HEK293 (cell line): ENCODE data around the gene PIP4K2B.

Experiments used
- BCL11B ChIP-seq: fragments of 450-650 bp; formaldehyde crosslinking; IDR thresholded peaks from 2 replicates; pipeline ENCODE4 v1.5.1; 2016; ENCODE audit warnings: low read depth, missing biosample characterization, missing genetic modification characterization
- KLF10 ChIP-seq: fragments of 450-650 bp; IDR thresholded peaks from 2 replicates; pipeline ENCODE4 v1.5.1; 2018; ENCODE audit warnings: missing biosample characterization, mild to moderate bottlenecking, missing genetic modification characterization
- MEIS1 ChIP-seq: sonication (generic); formaldehyde crosslinking; IDR thresholded peaks from 2 replicates; pipeline ENCODE4 v1.8.1; 2022; ENCODE audit warnings: missing genetic modification reagents, mild to moderate bottlenecking, borderline replicate concordance
- PBX3 ChIP-seq: sonication (generic); formaldehyde crosslinking; IDR thresholded peaks from 2 replicates; pipeline ENCODE4 v1.8.1; 2022; ENCODE audit warnings: mild to moderate bottlenecking, moderate library complexity, missing genetic modification reagents
- PRDM4 ChIP-seq: fragments of 450-650 bp; formaldehyde crosslinking; IDR thresholded peaks from 2 replicates; pipeline ENCODE4 v1.5.1; 2017; ENCODE audit warnings: missing biosample characterization, missing genetic modification characterization
- SCRT1 ChIP-seq: fragments of 450-650 bp; formaldehyde crosslinking; IDR thresholded peaks from 2 replicates; pipeline ENCODE4 v1.5.1; 2016; ENCODE audit warnings: missing biosample characterization, missing genetic modification characterization, borderline replicate concordance
- SCRT2 ChIP-seq: fragments of 450-650 bp; formaldehyde crosslinking; IDR thresholded peaks from 2 replicates; pipeline ENCODE4 v1.5.1; 2016; ENCODE audit warnings: missing biosample characterization, missing genetic modification characterization
- TSHZ1 ChIP-seq: fragments of 450-650 bp; formaldehyde crosslinking; IDR thresholded peaks from 2 replicates; pipeline ENCODE4 v1.5.1; 2016; ENCODE audit warnings: missing biosample characterization, missing genetic modification characterization, borderline replicate concordance
- YY1 ChIP-seq: fragments of 450-650 bp; formaldehyde crosslinking; IDR thresholded peaks from 2 replicates; pipeline ENCODE4 v1.5.1; 2018; ENCODE audit warnings: missing biosample characterization, missing genetic modification characterization
- ZBTB20 ChIP-seq: fragments of 450-650 bp; formaldehyde crosslinking; IDR thresholded peaks from 2 replicates; pipeline ENCODE4 v1.5.1; 2016; ENCODE audit warnings: missing biosample characterization, missing genetic modification characterization
- ZFP3 ChIP-seq: fragments of 450-650 bp; formaldehyde crosslinking; IDR thresholded peaks from 2 replicates; pipeline ENCODE4 v1.5.1; 2016; ENCODE audit warnings: low read depth, missing biosample characterization, missing genetic modification characterization
- ZFP37 ChIP-seq: fragments of 450-650 bp; formaldehyde crosslinking; IDR thresholded peaks from 2 replicates; pipeline ENCODE4 v1.5.1; 2016; ENCODE audit warnings: missing biosample characterization, missing genetic modification characterization
- ZFP41 ChIP-seq: fragments of 450-650 bp; formaldehyde crosslinking; IDR thresholded peaks from 2 replicates; pipeline ENCODE4 v1.5.1; 2016; ENCODE audit warnings: missing biosample characterization, missing genetic modification characterization, borderline replicate concordance
- ZNF114 ChIP-seq: fragments of 450-650 bp; formaldehyde crosslinking; IDR thresholded peaks from 2 replicates; pipeline ENCODE4 v1.5.0; 2017; ENCODE audit warnings: missing biosample characterization, missing genetic modification characterization
- ZNF138 ChIP-seq: fragments of 450-650 bp; formaldehyde crosslinking; IDR thresholded peaks from 2 replicates; pipeline ENCODE4 v1.5.1; 2016; ENCODE audit warnings: missing biosample characterization, missing genetic modification characterization, borderline replicate concordance
- ZNF175 ChIP-seq: fragments of 450-650 bp; formaldehyde crosslinking; IDR thresholded peaks from 2 replicates; pipeline ENCODE4 v1.5.1; 2016; ENCODE audit warnings: missing biosample characterization, missing genetic modification characterization
- ZNF184 ChIP-seq: fragments of 450-650 bp; IDR thresholded peaks from 2 replicates; pipeline ENCODE4 v1.5.1; 2018; ENCODE audit warnings: missing biosample characterization, mild to moderate bottlenecking, missing genetic modification characterization
- ZNF248 ChIP-seq: fragments of 450-650 bp; formaldehyde crosslinking; IDR thresholded peaks from 2 replicates; pipeline ENCODE4 v1.5.1; 2017; ENCODE audit warnings: missing biosample characterization, missing genetic modification characterization
- ZNF26 ChIP-seq: fragments of 450-650 bp; formaldehyde crosslinking; IDR thresholded peaks from 2 replicates; pipeline ENCODE4 v1.5.1; 2016; ENCODE audit warnings: missing biosample characterization, missing genetic modification characterization
- ZNF366 ChIP-seq: fragments of 450-650 bp; formaldehyde crosslinking; conservative IDR thresholded peaks from 2 replicates; pipeline ENCODE4 v1.5.1; 2016; ENCODE audit warnings: missing biosample characterization, missing genetic modification characterization
- ZNF394 ChIP-seq: fragments of 450-650 bp; formaldehyde crosslinking; IDR thresholded peaks from 2 replicates; pipeline ENCODE4 v1.5.1; 2016; ENCODE audit warnings: missing biosample characterization, missing genetic modification characterization, mild to moderate bottlenecking, moderate library complexity, borderline replicate concordance
- ZNF404 ChIP-seq: fragments of 450-650 bp; formaldehyde crosslinking; IDR thresholded peaks from 2 replicates; pipeline ENCODE4 v1.5.1; 2017; ENCODE audit warnings: missing biosample characterization, missing genetic modification characterization
- ZNF449 ChIP-seq: fragments of 450-650 bp; formaldehyde crosslinking; IDR thresholded peaks from 2 replicates; pipeline ENCODE4 v1.5.1; 2017; ENCODE audit warnings: missing biosample characterization, mild to moderate bottlenecking, missing genetic modification characterization, moderate library complexity
- ZNF549 ChIP-seq: fragments of 450-650 bp; IDR thresholded peaks from 2 replicates; pipeline ENCODE4 v1.5.1; 2018; ENCODE audit warnings: missing biosample characterization, missing genetic modification characterization, mild to moderate bottlenecking, inconsistent platforms, moderate library complexity
- ZNF658 ChIP-seq: fragments of 450-650 bp; formaldehyde crosslinking; IDR thresholded peaks from 2 replicates; pipeline ENCODE4; 2016; ENCODE audit warnings: missing biosample characterization, missing genetic modification characterization
- ZNF660 ChIP-seq: fragments of 450-650 bp; IDR thresholded peaks from 2 replicates; pipeline ENCODE4 v1.5.1; 2018; ENCODE audit warnings: missing biosample characterization, mild to moderate bottlenecking, missing genetic modification characterization
- ZNF707 ChIP-seq: fragments of 450-650 bp; formaldehyde crosslinking; IDR thresholded peaks from 2 replicates; pipeline ENCODE4 v1.5.1; 2016; ENCODE audit warnings: missing biosample characterization, missing genetic modification characterization
- ZNF76 ChIP-seq: fragments of 450-650 bp; formaldehyde crosslinking; IDR thresholded peaks from 2 replicates; pipeline ENCODE4; 2016; ENCODE audit warnings: low read depth, missing biosample characterization, missing genetic modification characterization, borderline replicate concordance
- ZNF830 ChIP-seq: fragments of 450-650 bp; IDR thresholded peaks from 2 replicates; pipeline ENCODE4 v1.5.0; 2018; ENCODE audit warnings: missing biosample characterization, missing genetic modification characterization, low read depth, mild to moderate bottlenecking, moderate library complexity
- ZSCAN23 ChIP-seq: fragments of 450-650 bp; formaldehyde crosslinking; IDR thresholded peaks from 2 replicates; pipeline ENCODE4 v1.5.1; 2016; ENCODE audit warnings: missing biosample characterization, missing genetic modification characterization
- ZSCAN30 ChIP-seq: fragments of 450-650 bp; IDR thresholded peaks from 2 replicates; pipeline ENCODE4 v1.5.1; 2018; ENCODE audit warnings: missing biosample characterization, mild to moderate bottlenecking, missing genetic modification characterization, moderate library complexity

The PIP4K2B gene

GRCh38 chr17:38747463-38748148, 51.8 kb downstream of the PIP4K2B start (continued):
- peak; percentile 91 for TF ChIP-seq ZBTB20 (tag by site-specific recombination)
- no peak for TF ChIP-seq ZNF114 (tag by site-specific recombination)
- no peak for TF ChIP-seq PBX3 (CRISPR knock-in tag)
- TF ChIP-seq YY1 (tag by site-specific recombination), result peak; percentile 71; the same call in 1 of the 2 replicates
- TF ChIP-seq ZFP3 (tag by site-specific recombination), result no peak
- TF ChIP-seq ZNF658 (tag by site-specific recombination), result no peak
- no peak for TF ChIP-seq ZNF549 (tag by site-specific recombination)
- TF ChIP-seq ZNF175 (tag by site-specific recombination), result no peak
- no peak for TF ChIP-seq SCRT1
- peak; percentile 20; the same call in 1 of the 2 replicates for TF ChIP-seq PRDM4 (tag by site-specific recombination)
- TF ChIP-seq ZNF707 (tag by site-specific recombination), result no peak
- TF ChIP-seq ZNF366 (tag by site-specific recombination), result peak; percentile 94
- TF ChIP-seq ZNF660 (tag by site-specific recombination), result no peak
- TF ChIP-seq ZFP37 (tag by site-specific recombination), result no peak
- no peak for TF ChIP-seq SCRT2 (tag by site-specific recombination)
- TF ChIP-seq ZNF76, result peak; percentile 85
- TF ChIP-seq MEIS1 (CRISPR knock-in tag), result no peak
- no peak for TF ChIP-seq TSHZ1 (tag by site-specific recombination)
- TF ChIP-seq ZSCAN30 (tag by site-specific recombination), result no peak
- TF ChIP-seq ZNF449 (tag by site-specific recombination), result no peak
- no peak for TF ChIP-seq ZNF248 (tag by site-specific recombination)
- TF ChIP-seq ZNF184 (tag by site-specific recombination), result no peak
- TF ChIP-seq BCL11B (tag by site-specific recombination), result no peak
- no peak for TF ChIP-seq ZNF138 (tag by site-specific recombination)
- TF ChIP-seq KLF10 (tag by site-specific recombination), result no peak
- TF ChIP-seq ZNF830 (tag by site-specific recombination), result no peak
- no peak for TF ChIP-seq ZNF404 (tag by site-specific recombination)
- no peak for TF ChIP-seq ZFP41 (tag by site-specific recombination)
- TF ChIP-seq ZNF394 (tag by site-specific recombination), result no peak
- no peak for TF ChIP-seq ZNF26 (tag by site-specific recombination)
- no peak for TF ChIP-seq ZSCAN23 (tag by site-specific recombination)
